Naive thymus-derived CD4-positive, alpha-beta T cell (primary cell): ENCODE data around the gene MED9. TPM values are rescaled to one million over a fixed set of nuclear protein-coding genes. Genes with fewer than 3 reads are reported as not detected.

Experiments used
- ATAC-seq: fragments of 150-1000 bp; cut with Tn5 transposase; 2 replicates; pipeline ENCODE4 v1.10.0; 2021; ENCODE audit warnings: mild to moderate bottlenecking, moderate library complexity
- CTCF ChIA-PET: fragments of 350-600 bp; sonication (Branson Sonifier 250); formaldehyde crosslinking; loops from one replicate; lab custom pipeline; 2021; ENCODE audit warnings: antibody characterized with exemption; lab: Charles Lee
- POLR2A ChIA-PET: fragments of 350-600 bp; sonication (Branson Sonifier 250); formaldehyde crosslinking; loops from one replicate; lab custom pipeline; 2021; ENCODE audit warnings: antibody characterized with exemption, inconsistent platforms; lab: Charles Lee
- DNase-seq, 9 donors: peaks; one replicate each; pipeline versions ENCODE4 v3.0.0 to v3.0.0-alpha.2; 2020 to 2022; ENCODE audit warnings: mixed read lengths in 1 of 9
- H3K27ac ChIP-seq: one replicate; pipeline ENCODE4 v1.7.0; 2013; ENCODE audit warnings: mild to moderate bottlenecking, low read depth, low read length, moderate library complexity
- H3K27me3 ChIP-seq, 2 donors: one replicate each; pipeline ENCODE4 v1.7.0; 2013; ENCODE audit warnings: low read length in 2 of 2, mild to moderate bottlenecking in 2 of 2, moderate library complexity in 2 of 2; ENCODE audit not compliant: control insufficient read depth in 2 of 2, insufficient read depth in 2 of 2
- H3K36me3 ChIP-seq, 3 experiments: 1 replicate in 2 of 3; 2 replicates in 1 of 3; pipeline ENCODE4 v1.7.0; 2013; ENCODE audit warnings: low read length in 3 of 3, mild to moderate bottlenecking in 3 of 3, moderate library complexity in 1 of 3; ENCODE audit not compliant: insufficient read depth in 3 of 3, control insufficient read depth in 2 of 3
- H3K4me1 ChIP-seq, 2 donors: one replicate each; pipeline ENCODE4 v1.7.0; 2013; ENCODE audit warnings: low read length in 2 of 2, mild to moderate bottlenecking in 2 of 2, moderate library complexity in 1 of 2; ENCODE audit not compliant: control insufficient read depth in 2 of 2, insufficient read depth in 2 of 2
- H3K4me3 ChIP-seq: 2 replicates; pipeline ENCODE4 v1.7.0; 2013; ENCODE audit warnings: mild to moderate bottlenecking, low read length
- H3K9me3 ChIP-seq, 3 experiments: 1 replicate in 2 of 3; 2 replicates in 1 of 3; pipeline ENCODE4 v1.7.0; 2013; ENCODE audit warnings: low read length in 3 of 3; ENCODE audit not compliant: control insufficient read depth in 2 of 3
- H3K27ac Mint-ChIP-seq, 9 donors: one replicate each; pipeline ENCODE4 v1.8.0; 2020 to 2022; ENCODE audit warnings: mixed read lengths in 9 of 9, mild to moderate bottlenecking in 8 of 9, moderate library complexity in 5 of 9, inconsistent platforms in 2 of 9
- H3K27me3 Mint-ChIP-seq, 5 donors: one replicate each; pipeline ENCODE4 v1.8.0; 2021 to 2022; ENCODE audit warnings: mixed read lengths in 5 of 5, mild to moderate bottlenecking in 1 of 5
- H3K36me3 Mint-ChIP-seq, 5 donors: one replicate each; pipeline ENCODE4 v1.8.0; 2020 to 2022; ENCODE audit warnings: mixed read lengths in 5 of 5, mild to moderate bottlenecking in 3 of 5, inconsistent platforms in 1 of 5
- H3K4me1 Mint-ChIP-seq, 7 donors: one replicate each; pipeline ENCODE4 v1.8.0; 2020 to 2022; ENCODE audit warnings: mixed read lengths in 7 of 7, mild to moderate bottlenecking in 3 of 7, inconsistent platforms in 1 of 7
- H3K4me3 Mint-ChIP-seq, 10 donors: one replicate each; pipeline ENCODE4 v1.8.0; 2020 to 2022; ENCODE audit warnings: mild to moderate bottlenecking in 10 of 10, mixed read lengths in 10 of 10, moderate library complexity in 6 of 10, inconsistent platforms in 2 of 10
- H3K9me3 Mint-ChIP-seq, 11 donors: one replicate each; pipeline ENCODE4 v1.8.0; 2020 to 2022; ENCODE audit warnings: mixed read lengths in 11 of 11, mild to moderate bottlenecking in 4 of 11, inconsistent platforms in 1 of 11, moderate library complexity in 1 of 11
- intact Hi-C, 2 donors: fragments of 100-400 bp; cut with micrococcal nuclease; formaldehyde crosslinking; loops; one replicate each; pipeline ENCODE4 v1.15.1; 2023
- polyA plus RNA-seq, 2 donors: library from polyadenylated mRNA; unstranded; fragments of 300-500 nt; fragmentation: Illumina TruSeq; gene quantifications; one replicate each; pipeline ENCODE4 v1.2.3, GENCODE V29; 2021
- total RNA-seq, 6 experiments: library from RNA in 5 of 6; stranded (reverse) in 5 of 6; gene quantifications; 1 replicate in 5 of 6; 2 replicates in 1 of 6; pipeline ENCODE4 v1.2.3 and lab custom pipeline; 2021 to 2026

The MED9 gene
- total and polyA plus RNA-seq, 7 experiments from 2014 or later: 14.0 to 24.1 (median 17.2) TPM

DNA sequence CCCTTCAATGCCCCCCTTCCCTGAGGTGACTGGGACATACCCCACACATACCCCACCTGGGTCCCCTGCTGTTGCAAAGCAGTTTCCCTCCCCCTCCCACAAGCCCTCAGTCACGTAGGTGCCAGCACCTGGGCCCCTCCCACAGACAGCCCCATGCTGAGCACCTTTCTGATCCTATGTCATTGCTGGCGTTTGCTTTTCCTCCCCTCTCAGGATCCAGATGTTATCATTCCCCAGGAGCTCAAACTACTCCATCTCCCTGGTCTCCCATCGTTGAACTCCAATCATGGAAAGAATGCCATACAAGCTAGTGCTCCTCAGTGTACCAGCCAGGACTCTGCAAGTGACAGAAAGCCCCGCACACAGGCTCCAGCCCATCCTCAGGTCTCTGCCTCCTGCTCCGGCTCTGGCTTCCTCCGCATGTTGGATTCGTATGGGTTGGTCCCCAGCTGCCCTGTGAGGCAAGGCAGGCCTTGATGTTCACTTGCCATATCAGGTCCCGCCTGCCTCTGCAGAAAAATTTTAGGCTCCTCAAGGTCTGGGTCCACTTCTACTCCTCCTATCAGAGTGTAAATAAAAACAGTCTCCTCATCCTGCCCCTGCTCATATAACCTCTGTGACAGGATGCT lies 31.4 kb upstream of the MED9 start:
- Histone ChIP-seq H3K4me1 (no peaks in the 10 kb centered on the region), H3K27me3 (no peaks in the 10 kb centered on the region), H3K36me3 (no peaks in the 10 kb centered on the region), H3K27ac (no peak overlapping the region), H3K9me3 (no peaks in the 10 kb centered on the region), H3K4me3 (no peak overlapping the region)
- ChIA-PET POLR2A (no interaction called here), CTCF (interaction anchor here (1.5 kb wide), 1 partner anchor 90 kb away, joined by 4 read pairs; no protein-coding TSS in a partner anchor)
- peak overlapping the region in 2 of 9 donors; percentile 26 to 38 for H3K27ac Mint-ChIP-seq
- DNase-seq: no peak
- peaks cover 0 to 3% (median 0%) of the 10 kb centered on the region in 5 donors for H3K27me3 Mint-ChIP-seq
- H3K4me1 Mint-ChIP-seq: no peaks in the 10 kb centered on the region
- H3K4me3 Mint-ChIP-seq: no peak overlapping the region
- peaks cover 0 to 4% (median 0%) of the 10 kb centered on the region in 5 donors for H3K36me3 Mint-ChIP-seq
- no peak for ATAC-seq
- intact Hi-C loops: no loop called here
- H3K9me3 Mint-ChIP-seq: peaks cover 0 to 4% (median 0%) of the 10 kb centered on the region in 11 donors

DNA sequence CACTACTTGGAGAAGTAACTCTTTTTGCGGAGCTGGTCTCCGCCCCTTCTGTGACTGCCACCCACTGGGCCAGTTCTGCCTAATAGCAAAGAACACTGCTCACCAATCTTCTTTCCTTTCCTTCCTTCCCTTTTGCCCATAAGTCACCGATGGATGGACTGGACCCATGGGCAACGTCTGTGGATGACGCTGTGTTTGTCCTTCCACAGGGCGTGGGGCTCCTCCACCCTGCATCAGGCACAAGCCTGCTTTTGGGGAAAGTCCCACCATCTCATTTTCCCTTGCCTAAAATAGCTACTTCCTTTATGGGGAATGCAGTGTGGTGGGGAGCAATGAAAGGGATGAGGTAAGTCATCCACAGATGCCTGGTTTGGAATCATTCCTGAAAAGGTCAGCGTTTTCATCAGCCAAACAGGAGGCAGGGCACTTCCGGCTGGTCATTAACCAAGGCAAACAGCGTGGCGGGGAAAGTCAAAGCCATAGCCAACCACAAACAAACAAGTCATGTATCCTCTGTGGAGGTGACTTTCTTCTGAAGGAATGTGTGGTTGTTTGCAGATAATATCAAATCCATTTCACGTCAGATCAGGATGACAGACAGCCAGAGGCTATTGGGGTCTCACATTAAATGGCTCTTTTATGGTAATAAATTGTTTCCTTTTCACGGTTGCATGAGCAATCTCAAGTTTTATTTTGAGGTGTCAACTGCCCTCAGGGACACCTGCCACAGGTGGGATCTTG lies 30.7 kb upstream of the MED9 start:
- Histone ChIP-seq H3K4me3 (no peak overlapping the region), H3K27me3 (no peaks in the 10 kb centered on the region), H3K36me3 (no peaks in the 10 kb centered on the region), H3K9me3 (no peaks in the 10 kb centered on the region), H3K27ac (no peak overlapping the region), H3K4me1 (no peaks in the 10 kb centered on the region)
- Mint-ChIP-seq H3K9me3 (peaks cover 0 to 4% (median 0%) of the 10 kb centered on the region in 11 donors), H3K27ac (no peak overlapping the region), H3K4me3 (no peak overlapping the region), H3K27me3 (peaks cover 0 to 3% (median 0%) of the 10 kb centered on the region in 5 donors), H3K4me1 (no peaks in the 10 kb centered on the region), H3K36me3 (peaks cover 0 to 4% (median 0%) of the 10 kb centered on the region in 5 donors)
- ChIA-PET CTCF (interaction anchor here (1.5 kb wide), 1 partner anchor 91 kb away, joined by 4 read pairs; no protein-coding TSS in a partner anchor), POLR2A (no interaction called here)
- intact Hi-C loops: no loop called here
- ATAC-seq (no peak), DNase-seq (no peak)

DNA sequence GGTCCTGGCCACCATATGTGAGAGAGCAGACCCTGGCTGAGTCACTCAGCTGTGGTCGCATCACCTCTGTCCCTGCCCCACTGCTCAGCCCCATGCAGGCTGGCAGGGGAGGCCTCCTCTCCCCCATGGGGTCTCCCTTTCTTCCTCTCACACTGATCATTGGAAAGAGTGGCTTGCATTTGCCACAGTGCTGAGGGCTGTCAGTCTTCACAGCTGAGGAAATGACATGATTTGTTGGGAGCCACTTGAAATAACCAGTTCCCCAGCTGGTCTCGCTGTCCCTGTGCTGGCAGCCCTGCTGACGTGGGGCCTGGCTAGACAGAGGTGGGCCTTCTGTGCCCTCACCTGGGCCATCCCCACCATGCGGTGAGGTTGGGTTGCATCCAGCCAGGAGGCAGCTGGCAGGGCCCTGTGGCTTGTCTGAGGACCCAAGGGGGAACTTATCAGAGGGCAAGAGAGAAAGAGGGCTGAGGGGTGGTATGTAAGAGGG lies 30.1 kb upstream of the MED9 start:
- no peaks in the 10 kb centered on the region for H3K36me3 ChIP-seq
- Mint-ChIP-seq H3K4me3 (no peak overlapping the region), H3K36me3 (peaks cover 0 to 4% (median 0%) of the 10 kb centered on the region in 5 donors), H3K27me3 (peaks cover 0 to 3% (median 0%) of the 10 kb centered on the region in 5 donors), H3K4me1 (no peaks in the 10 kb centered on the region), H3K9me3 (peaks cover 0 to 4% (median 0%) of the 10 kb centered on the region in 11 donors), H3K27ac (no peak overlapping the region)
- no peaks in the 10 kb centered on the region for H3K4me1 ChIP-seq
- H3K9me3 ChIP-seq: no peaks in the 10 kb centered on the region
- ATAC-seq (no peak), DNase-seq (no peak)
- no peaks in the 10 kb centered on the region for H3K27me3 ChIP-seq
- ChIA-PET POLR2A (no interaction called here), CTCF (no interaction called here)
- no peak overlapping the region for H3K4me3 ChIP-seq
- intact Hi-C loops: no loop called here
- H3K27ac ChIP-seq: no peak overlapping the region

DNA sequence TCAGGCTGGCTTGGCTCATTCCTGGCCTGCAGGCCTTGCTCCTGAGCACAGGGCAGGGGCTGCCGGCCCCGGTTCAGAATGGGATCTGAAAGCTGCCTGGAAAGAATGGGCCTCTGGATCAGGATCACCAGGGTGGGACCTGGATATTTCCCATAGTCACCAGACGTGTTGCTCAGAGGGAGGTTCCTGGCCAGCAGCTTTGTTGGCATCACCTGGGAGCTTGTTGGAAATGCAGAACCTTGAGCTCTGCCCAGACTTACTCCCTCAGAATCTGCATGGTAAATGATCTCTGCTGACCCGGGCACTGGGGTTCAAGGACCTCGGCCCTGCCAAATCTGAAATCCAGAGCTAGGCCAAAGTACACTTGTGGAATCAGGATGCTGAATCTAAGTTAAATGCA lies 29.5 kb upstream of the MED9 start:
- Mint-ChIP-seq H3K27me3 (peaks cover 0 to 3% (median 0%) of the 10 kb centered on the region in 5 donors), H3K36me3 (peaks cover 0 to 4% (median 0%) of the 10 kb centered on the region in 5 donors), H3K4me1 (no peaks in the 10 kb centered on the region), H3K27ac (no peak overlapping the region), H3K9me3 (peaks cover 0 to 4% (median 0%) of the 10 kb centered on the region in 11 donors), H3K4me3 (no peak overlapping the region)
- Histone ChIP-seq H3K27me3 (no peaks in the 10 kb centered on the region), H3K27ac (no peak overlapping the region), H3K4me1 (no peaks in the 10 kb centered on the region), H3K4me3 (no peak overlapping the region), H3K36me3 (no peaks in the 10 kb centered on the region), H3K9me3 (no peaks in the 10 kb centered on the region)
- intact Hi-C loops: no loop called here
- DNase-seq (no peak), ATAC-seq (no peak)
- ChIA-PET CTCF (no interaction called here), POLR2A (no interaction called here)

DNA sequence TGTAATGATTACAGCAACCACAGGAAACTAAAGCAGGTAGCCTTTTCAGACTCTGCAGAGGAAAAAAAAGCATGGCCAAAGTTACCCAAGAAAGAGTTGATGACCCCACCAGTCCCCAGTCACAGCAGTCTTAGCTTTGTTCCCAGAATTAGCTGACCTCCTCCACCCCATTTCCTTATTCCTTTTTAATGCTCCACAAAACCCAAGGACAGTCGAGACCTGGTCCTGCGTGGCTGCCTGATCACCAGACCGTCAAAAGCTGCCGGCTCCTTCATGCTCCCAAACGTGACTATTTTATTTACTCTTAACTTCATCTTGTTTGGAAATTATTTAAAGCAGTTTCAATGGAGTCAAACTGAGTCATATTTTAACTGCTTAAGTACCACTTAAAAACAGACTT lies 28.7 kb upstream of the MED9 start:
- ChIA-PET POLR2A (no interaction called here), CTCF (no interaction called here)
- peaks cover 0 to 4% (median 0%) of the 10 kb centered on the region in 5 donors for H3K36me3 Mint-ChIP-seq
- Histone ChIP-seq H3K36me3 (no peaks in the 10 kb centered on the region), H3K4me1 (no peaks in the 10 kb centered on the region), H3K9me3 (no peaks in the 10 kb centered on the region), H3K4me3 (no peak overlapping the region), H3K27me3 (no peaks in the 10 kb centered on the region), H3K27ac (no peak overlapping the region)
- H3K4me3 Mint-ChIP-seq: no peak overlapping the region
- H3K27ac Mint-ChIP-seq: no peak overlapping the region
- DNase-seq (no peak), ATAC-seq (no peak)
- H3K27me3 Mint-ChIP-seq: peaks cover 0 to 3% (median 0%) of the 10 kb centered on the region in 5 donors
- peaks cover 0 to 4% (median 0%) of the 10 kb centered on the region in 11 donors for H3K9me3 Mint-ChIP-seq
- no peaks in the 10 kb centered on the region for H3K4me1 Mint-ChIP-seq
- intact Hi-C loops: no loop called here

DNA sequence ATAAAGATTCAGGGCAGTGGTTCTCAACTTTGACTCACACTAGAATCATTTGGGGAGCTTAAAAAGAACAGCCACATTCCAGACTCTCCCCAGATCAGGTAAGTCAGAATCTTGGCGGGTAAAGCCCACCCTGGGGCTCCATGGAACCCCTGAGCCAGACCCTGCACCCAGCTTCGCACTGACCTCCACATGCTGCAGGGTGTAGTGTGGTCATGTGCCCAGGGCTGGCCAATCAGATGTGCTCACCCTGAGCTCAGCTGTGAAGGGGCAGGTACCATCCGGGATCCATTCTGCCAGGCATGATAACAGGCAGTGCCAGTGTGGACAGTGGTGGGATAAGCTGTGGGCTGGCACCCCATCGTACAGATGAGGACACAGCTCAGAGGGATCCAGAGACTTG lies 28.1 kb upstream of the MED9 start:
- POLR2A ChIA-PET: no interaction called here
- Mint-ChIP-seq H3K9me3 (peaks cover 0 to 4% (median 0%) of the 10 kb centered on the region in 11 donors), H3K27me3 (peaks cover 0 to 3% (median 0%) of the 10 kb centered on the region in 5 donors)

More for the DNA sequence above, 28.1 kb upstream of the MED9 start:
- Histone ChIP-seq H3K36me3 (no peaks in the 10 kb centered on the region), H3K4me1 (no peaks in the 10 kb centered on the region), H3K27ac (no peak overlapping the region), H3K9me3 (no peaks in the 10 kb centered on the region), H3K4me3 (no peak overlapping the region), H3K27me3 (no peaks in the 10 kb centered on the region)
- Mint-ChIP-seq H3K27ac (no peak overlapping the region), H3K4me3 (no peak overlapping the region), H3K36me3 (peaks cover 0 to 4% (median 0%) of the 10 kb centered on the region in 5 donors), H3K4me1 (no peaks in the 10 kb centered on the region)
- intact Hi-C loops: no loop called here
- CTCF ChIA-PET: no interaction called here
- no peak for ATAC-seq
- DNase-seq: no peak
